Panc1 (cell line): ENCODE measurements around the gene TMEM9B. TPM values are rescaled to one million over a fixed set of nuclear protein-coding genes. Genes with fewer than 3 reads are reported as not detected.

Source experiments
- ATAC-seq: fragments of 200-7000 bp; cut with Tn5 transposase; 2 replicates; pipeline ENCODE4 v1.9.1; 2020; ENCODE audit warnings: mild to moderate bottlenecking, moderate library complexity
- BruUV-seq: library from RNA; stranded (reverse); fragments of 400-500 nt; replicated peaks from 2 replicates; lab custom pipeline; 2021; lab: Mats Ljungman, UMichigan
- CTCF ChIA-PET: fragments of 300-600 bp; sonication (Branson Sonifier 250); formaldehyde crosslinking; loops from one replicate; lab custom pipeline; 2022; ENCODE audit warnings: antibody characterized with exemption; lab: Charles Lee
- POLR2A ChIA-PET: fragments of 300-600 bp; sonication (Branson Sonifier 250); formaldehyde crosslinking; loops from one replicate; lab custom pipeline; 2022; ENCODE audit warnings: antibody characterized with exemption; lab: Charles Lee
- DNase-seq: peaks from one replicate; pipeline ENCODE4 v3.0.0-alpha.2; 2010; ENCODE audit warnings: low read depth, low spot score
- H3K27ac ChIP-seq: 2 replicates; pipeline ENCODE4 v1.5.1; 2011; ENCODE audit warnings: mild to moderate bottlenecking, low read length, inconsistent platforms
- H3K27me3 ChIP-seq: fragments of 200-500 bp; sonication (Bioruptor generic); 2 replicates; pipeline ENCODE4 v1.6.0; 2014; ENCODE audit warnings: low read length, inconsistent platforms; ENCODE audit not compliant: control insufficient read depth, insufficient read depth
- H3K36me3 ChIP-seq: fragments of 200-500 bp; sonication (Bioruptor generic); 2 replicates; pipeline ENCODE4 v1.5.1; 2014; ENCODE audit warnings: inconsistent platforms, mild to moderate bottlenecking, low read length, moderate library complexity; ENCODE audit not compliant: control insufficient read depth, insufficient read depth
- H3K4me1 ChIP-seq: 2 replicates; pipeline ENCODE4 v1.5.1; 2011; ENCODE audit warnings: inconsistent platforms, mild to moderate bottlenecking, low read length, moderate library complexity; ENCODE audit not compliant: control insufficient read depth, insufficient read depth
- H3K4me3 ChIP-seq, 2 experiments: 2 replicates each; pipeline ENCODE4 v1.5.1; 2011 to 2012; ENCODE audit warnings: low read depth in 2 of 2, low read length in 2 of 2, mild to moderate bottlenecking in 2 of 2, inconsistent platforms in 1 of 2, moderate library complexity in 1 of 2
- H3K9me3 ChIP-seq: fragments of 200-500 bp; sonication (Bioruptor generic); 2 replicates; pipeline ENCODE4 v1.5.1; 2014; ENCODE audit warnings: low read depth, mild to moderate bottlenecking, inconsistent platforms, low read length, moderate library complexity; ENCODE audit not compliant: control insufficient read depth, insufficient read depth
- CTCF ChIP-seq: fragments of 450-650 bp; IDR thresholded peaks from 2 replicates; pipeline ENCODE4 v1.5.1; 2017; ENCODE audit warnings: mild to moderate bottlenecking
- POLR2AphosphoS5 ChIP-seq: IDR thresholded peaks from 2 replicates; pipeline ENCODE4 v1.6.1; 2012; ENCODE audit warnings: mild to moderate bottlenecking, low read depth, low read length, moderate library complexity
- REST ChIP-seq, 2 experiments: IDR thresholded peaks; 2 replicates each; pipeline ENCODE4 v1.6.1; 2011 to 2012; ENCODE audit warnings: low read depth in 2 of 2, control low read depth in 1 of 2, low read length in 1 of 2, mild to moderate bottlenecking in 1 of 2, moderate library complexity in 1 of 2; ENCODE audit not compliant: insufficient read depth in 1 of 2
- SIN3A ChIP-seq: IDR thresholded peaks from 2 replicates; pipeline ENCODE4 v1.6.1; 2012; ENCODE audit warnings: low read depth, mild to moderate bottlenecking, low read length, moderate library complexity, borderline replicate concordance; ENCODE audit not compliant: insufficient read depth
- TCF7L2 ChIP-seq: IDR thresholded peaks from 2 replicates; pipeline ENCODE4 v1.6.1; 2011; ENCODE audit warnings: mild to moderate bottlenecking, low read depth, low read length, inconsistent platforms
- in situ Hi-C: cut with HindIII; loops from 2 replicates; pipeline ENCODE4 v1.10.0; 2016; ENCODE audit warnings: low sequenced_read_pairs, low pct_unique_long_range_greater_than_20kb
- intact Hi-C: fragments of 100-400 bp; cut with micrococcal nuclease; formaldehyde crosslinking; loops from one replicate; pipeline ENCODE4 v1.10.0; 2022; ENCODE audit not compliant: unreplicated experiment
- total RNA-seq: library from RNA; stranded (reverse); gene quantifications from one replicate; pipeline ENCODE4 v1.2.1, GENCODE V29; 2021; ENCODE audit not compliant: unreplicated experiment

The TMEM9B gene
- total RNA-seq, 1 experiment from 2014 or later, result 76.2 TPM

- intact Hi-C loops, result no loop called here
- ChIA-PET POLR2A (interaction anchor here (0.6 kb wide), 1 partner anchor 341 kb away, joined by 8 read pairs; no protein-coding TSS in a partner anchor), CTCF (interaction anchor here (0.7 to 1.4 kb wide), 3 partner anchors 10 to 18 kb away, joined by 3 to 10 read pairs (median 4); no protein-coding TSS in a partner anchor)
- Histone ChIP-seq H3K27me3 (no peaks in the 10 kb centered on the region), H3K27ac (no peak overlapping the region), H3K36me3 (no peaks in the 10 kb centered on the region), H3K4me3 (no peak overlapping the region), H3K9me3 (no peaks in the 10 kb centered on the region), H3K4me1 (peaks cover 16% of the 10 kb centered on the region)
- no peak for TF ChIP-seq POLR2AphosphoS5
- no peak for TF ChIP-seq SIN3A
- TF ChIP-seq TCF7L2, result no peak
- no peak for TF ChIP-seq CTCF
- TF ChIP-seq REST (IDR thresholded peaks at IDR 0.05; ENCODE audit: insufficient read depth in 1 of 2, low read depth in 2 of 2, low read length in 1 of 2), result no peak
- BruUV-seq, result no TSS peak
- ATAC-seq (no peak), DNase-seq (no peak)
- in situ Hi-C loops, result no loop called here
Observed at GRCh38 chr11:8997451-8997850, 33.2 kb upstream of the TMEM9B start.

GRCh38 chr11:8989453-8989852 lies 25.2 kb upstream of the TMEM9B start:
- ChIA-PET CTCF (interaction anchor here (1.1 kb wide), 1 partner anchor 26 kb away, joined by 3 read pairs; no protein-coding TSS in a partner anchor), POLR2A (no interaction called here)
- BruUV-seq, result no TSS peak
- Histone ChIP-seq H3K9me3 (no peaks in the 10 kb centered on the region), H3K4me1 (no peaks in the 10 kb centered on the region; the same call in 1 of the 2 replicates), H3K36me3 (no peaks in the 10 kb centered on the region), H3K4me3 (no peak overlapping the region), H3K27ac (no peak overlapping the region), H3K27me3 (no peaks in the 10 kb centered on the region)
- intact Hi-C loops (no loop called here), in situ Hi-C loops (no loop called here)
- no peak for DNase-seq
- ATAC-seq, result no peak
- TF ChIP-seq TCF7L2 (no peak), POLR2AphosphoS5 (no peak), REST (IDR thresholded peaks at IDR 0.05; ENCODE audit: insufficient read depth in 1 of 2, low read depth in 2 of 2, low read length in 1 of 2) (no peak), SIN3A (no peak), CTCF (no peak)
